K562 (cell line): ENCODE results near the gene MAMDC2. TPM values are rescaled to one million over a fixed set of nuclear protein-coding genes. Genes with fewer than 3 reads are reported as not detected.

ENCODE experiments used
- ATAC-seq: fragments of 200-7000 bp; cut with Tn5 transposase; 3 replicates; pipeline ENCODE4 v1.9.1; 2020; ENCODE audit warnings: moderate library complexity
- BruUV-seq: library from RNA; stranded (reverse); fragments of 400-500 nt; replicated peaks from 2 replicates; lab custom pipeline; 2021; lab: Mats Ljungman, UMichigan
- CTCF ChIA-PET: fragments of 300-600 bp; formaldehyde crosslinking; extraction: SDS; loops from one replicate; lab custom pipeline; 2021; ENCODE audit warnings: low intra/inter-chr PET ratio; lab: Yijun Ruan, JAX
- POLR2A ChIA-PET: fragments of 300-600, 350-650 bp; sonication (Branson Sonifier 250); formaldehyde crosslinking; extraction: SDS; loops from one replicate; lab custom pipeline; 2021; ENCODE audit warnings: antibody characterized with exemption, inconsistent platforms; lab: Yijun Ruan, JAX
- DNase-seq, 4 experiments: peaks; one replicate each; pipeline versions ENCODE4 v3.0.0 to v3.0.0-alpha.2; 2011 to 2018; ENCODE audit warnings: low spot score in 3 of 4, mixed read lengths in 3 of 4; ENCODE audit errors: extremely low read depth in 1 of 4
- FAIRE-seq: peaks from 2 replicates; lab custom pipeline; 2011; peaks lifted over from hg19 to GRCh38; lab: Jason Lieb, UNC
- H2AFZ ChIP-seq: 2 replicates; pipeline ENCODE4 v1.6.0; 2011; ENCODE audit warnings: low read depth, low read length, control low read depth, inconsistent platforms
- H3K27ac ChIP-seq: fragments of 200-600 bp; 3 replicates; pipeline ENCODE4 v1.8.0; 2011; ENCODE audit warnings: low read depth, mild to moderate bottlenecking, control low read depth, inconsistent platforms, low read length, moderate library complexity, mixed read lengths; ENCODE audit errors: extremely low read depth
- H3K27me3 ChIP-seq, 2 experiments: fragments of 300-600 bp in 1 of 2; 2 replicates in 1 of 2; 3 replicates in 1 of 2; pipeline versions ENCODE4 v1.6.0 to v1.8.0; 2011; ENCODE audit warnings: inconsistent platforms in 2 of 2, low read length in 2 of 2, mild to moderate bottlenecking in 1 of 2, mixed read lengths in 1 of 2, moderate library complexity in 1 of 2; ENCODE audit not compliant: control insufficient read depth in 2 of 2, insufficient read depth in 2 of 2
- H3K36me3 ChIP-seq: fragments of 300-600 bp; 3 replicates; pipeline ENCODE4 v1.8.0; 2011; ENCODE audit warnings: mild to moderate bottlenecking, low read length, inconsistent platforms; ENCODE audit not compliant: control insufficient read depth, insufficient read depth
- H3K4me1 ChIP-seq, 2 experiments: fragments of 200-600 bp in 1 of 2; replicated peaks in 1 of 2; 2 replicates in 1 of 2; 3 replicates in 1 of 2; pipeline versions ENCODE4 v1.5.1 to v1.8.0; 2011; ENCODE audit warnings: inconsistent platforms in 2 of 2, low read length in 2 of 2, mild to moderate bottlenecking in 1 of 2, mixed read lengths in 1 of 2, moderate library complexity in 1 of 2; ENCODE audit not compliant: control insufficient read depth in 2 of 2, insufficient read depth in 2 of 2
- H3K4me2 ChIP-seq: 2 replicates; pipeline ENCODE4 v1.6.1; 2011; ENCODE audit warnings: low read length, control low read depth, inconsistent platforms, mixed read lengths; ENCODE audit not compliant: insufficient read depth
- H3K4me3 ChIP-seq: fragments of 200-600 bp; sonication (generic), shearing (Covaris generic); 2 replicates; pipeline ENCODE4 v1.5.1; 2016; ENCODE audit warnings: control low read depth, inconsistent platforms
- H3K79me2 ChIP-seq: fragments of 200-600 bp; 3 replicates; pipeline ENCODE4 v1.8.0; 2011; ENCODE audit warnings: low read length, inconsistent platforms; ENCODE audit not compliant: control insufficient read depth, insufficient read depth
- H3K9ac ChIP-seq, 2 experiments: 2 replicates each; pipeline versions ENCODE4 v1.6.0 to v1.6.1; 2011; ENCODE audit warnings: low read depth in 2 of 2, low read length in 2 of 2, control low read depth in 1 of 2, inconsistent platforms in 1 of 2, mild to moderate bottlenecking in 1 of 2, mixed read lengths in 1 of 2; ENCODE audit not compliant: insufficient read depth in 1 of 2
- H3K9me1 ChIP-seq: one replicate; pipeline ENCODE4 v1.6.0; 2011; ENCODE audit warnings: inconsistent platforms, mild to moderate bottlenecking, low read length, moderate library complexity; ENCODE audit not compliant: control insufficient read depth, insufficient read depth
- H3K9me3 ChIP-seq: replicated peaks from 2 replicates; pipeline ENCODE4 v1.5.1; 2011; ENCODE audit warnings: low read depth, low read length, inconsistent platforms; ENCODE audit not compliant: control insufficient read depth, insufficient read depth
- H4K20me1 ChIP-seq: replicated peaks from 2 replicates; pipeline ENCODE4 v1.6.1; 2011; ENCODE audit warnings: low read length, inconsistent platforms, mixed read lengths; ENCODE audit not compliant: control insufficient read depth, insufficient read depth
- CXXC5 ChIP-seq: fragments of 250-450 bp; sonication (Bioruptor Pico); IDR thresholded peaks from 2 replicates; pipeline ENCODE4 v1.8.0; 2022; ENCODE audit warnings: inconsistent platforms, mild to moderate bottlenecking, moderate library complexity
- GTF3C2 ChIP-seq: IDR thresholded peaks from 3 replicates; pipeline ENCODE4 v1.6.1; 2011; ENCODE audit warnings: borderline replicate concordance, mild to moderate bottlenecking, moderate library complexity; ENCODE audit not compliant: insufficient read length; ENCODE audit errors: extremely low read depth
- HDAC1 ChIP-seq, 2 experiments: fragments of 450-650 bp; IDR thresholded peaks; 2 replicates each; pipeline ENCODE4 v1.6.1; 2016 to 2017; ENCODE audit warnings: inconsistent platforms in 1 of 2, mild to moderate bottlenecking in 1 of 2, moderate library complexity in 1 of 2
- KLF6 ChIP-seq: fragments of 250-450 bp; sonication (Bioruptor Pico); IDR thresholded peaks from 2 replicates; pipeline ENCODE4 v1.4.0; 2020; ENCODE audit warnings: mild to moderate bottlenecking, moderate library complexity, borderline replicate concordance
- MLLT1 ChIP-seq, 2 experiments: fragments of 450-650 bp; IDR thresholded peaks; 2 replicates each; pipeline ENCODE4 v1.6.1; 2016
- MYC ChIP-seq, 2 experiments: fragments of 250-450 bp in 1 of 2; sonication (Bioruptor Pico) in 1 of 2; IDR thresholded peaks; 2 replicates each; pipeline versions ENCODE4 v1.5.1 to v1.6.1; 2012 to 2021; ENCODE audit warnings: low read depth in 2 of 2, borderline replicate concordance in 1 of 2, improper control_type of control experiment in 1 of 2, low read length in 1 of 2, mild to moderate bottlenecking in 1 of 2, moderate library complexity in 1 of 2
- PTBP1 ChIP-seq: fragments of 200-400 bp; formaldehyde crosslinking; IDR thresholded peaks from 2 replicates; pipeline ENCODE4 v1.6.1; 2017; ENCODE audit warnings: low read depth, low read length
- RBM17 ChIP-seq: fragments of 200-400 bp; formaldehyde crosslinking; IDR thresholded peaks from 2 replicates; pipeline ENCODE4 v1.6.1; 2017; ENCODE audit warnings: low read depth, mild to moderate bottlenecking, low read length, borderline replicate concordance
- SMARCE1 ChIP-seq: fragments of 450-650 bp; IDR thresholded peaks from 2 replicates; pipeline ENCODE4 v1.7.1; 2016; ENCODE audit warnings: mild to moderate bottlenecking
- ZNF384 ChIP-seq: IDR thresholded peaks from 2 replicates; pipeline ENCODE4 v1.6.1; 2012; ENCODE audit warnings: low read depth, low read length, improper control_type of control experiment
- in situ Hi-C: fragments of 300-500 bp; cut with MboI; formaldehyde crosslinking; loops from 4 replicates; pipeline ENCODE4 v1.15.0; 2018; ENCODE audit warnings: inconsistent platforms, mixed read lengths
- intact Hi-C: fragments of 100-400 bp; cut with micrococcal nuclease; formaldehyde crosslinking; loops from 2 replicates; pipeline ENCODE4 v1.14.2; 2022
- polyA plus RNA-seq, 8 experiments: library from polyadenylated mRNA; depleted of rRNA in 4 of 8; stranded (reverse) in 5 of 8; unstranded in 3 of 8; fragments of >200 nt; fragmentation: Nextera tagmentation in 2 of 8; fragmentation: Illumina TruSeq in 1 of 8; extraction: Ambion mirVana in 2 of 8; extraction: Trizol in 1 of 8; gene quantifications; 2 replicates each; pipeline versions ENCODE4 v1.2.1 to v1.2.3, GENCODE V29; 2011 to 2014; ENCODE audit warnings: inconsistent platforms in 1 of 8, missing spikeins in 1 of 8
- total RNA-seq, 7 experiments: library from RNA; depleted of rRNA in 6 of 7; stranded (reverse); fragments of >200 nt in 6 of 7; fragmentation: Illumina TruSeq in 2 of 7; extraction: Trizol in 2 of 7; gene quantifications; 2 replicates each; pipeline versions ENCODE4 v1.2.1 to v1.2.3, GENCODE V29; 2011 to 2021; ENCODE audit warnings: low replicate concordance in 1 of 7
- TF ChIP-seq, protein P1 (sequence below): fragments of 450-650 bp; IDR thresholded peaks from 2 replicates; pipeline ENCODE4 v1.6.1; 2016; ENCODE audit warnings: missing biosample characterization, missing genetic modification characterization
- TF ChIP-seq, protein P2 (sequence below): IDR thresholded peaks from 2 replicates; pipeline ENCODE4 v1.6.1; 2014; ENCODE audit warnings: antibody characterized with exemption

The MAMDC2 gene
- total and polyA plus RNA-seq, 9 of the 15 experiments (the other 6 are each of a cell fraction or from before 2014, with no cell fraction given): 0.01 to 0.03 TPM; not detected in 7

- Histone ChIP-seq H3K4me2 (no peak overlapping the region), H4K20me1 (no peaks in the 10 kb centered on the region)
- CTCF ChIA-PET: no interaction called here
- TF ChIP-seq RBM17 (no peak), ZNF384 (no peak), MYC (IDR thresholded peaks at IDR 0.05; ENCODE audit: low read depth, low read length) (no peak), MYC (CRISPR knock-in tag; IDR thresholded peaks at IDR 0.05; ENCODE audit: borderline replicate concordance, low read depth) (no peak), MLLT1 (IDR thresholded peaks at IDR 0.05) (no peak), GTF3C2 (no peak), HDAC1 (IDR thresholded peaks at IDR 0.05) (no peak), SMARCE1 (no peak), PTBP1 (no peak), KLF6 (CRISPR knock-in tag) (no peak), CXXC5 (CRISPR knock-in tag) (no peak)
- TF ChIP-seq, protein P1, sequence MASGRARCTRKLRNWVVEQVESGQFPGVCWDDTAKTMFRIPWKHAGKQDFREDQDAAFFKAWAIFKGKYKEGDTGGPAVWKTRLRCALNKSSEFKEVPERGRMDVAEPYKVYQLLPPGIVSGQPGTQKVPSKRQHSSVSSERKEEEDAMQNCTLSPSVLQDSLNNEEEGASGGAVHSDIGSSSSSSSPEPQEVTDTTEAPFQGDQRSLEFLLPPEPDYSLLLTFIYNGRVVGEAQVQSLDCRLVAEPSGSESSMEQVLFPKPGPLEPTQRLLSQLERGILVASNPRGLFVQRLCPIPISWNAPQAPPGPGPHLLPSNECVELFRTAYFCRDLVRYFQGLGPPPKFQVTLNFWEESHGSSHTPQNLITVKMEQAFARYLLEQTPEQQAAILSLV (tag): no peak
- TF ChIP-seq, protein P2, sequence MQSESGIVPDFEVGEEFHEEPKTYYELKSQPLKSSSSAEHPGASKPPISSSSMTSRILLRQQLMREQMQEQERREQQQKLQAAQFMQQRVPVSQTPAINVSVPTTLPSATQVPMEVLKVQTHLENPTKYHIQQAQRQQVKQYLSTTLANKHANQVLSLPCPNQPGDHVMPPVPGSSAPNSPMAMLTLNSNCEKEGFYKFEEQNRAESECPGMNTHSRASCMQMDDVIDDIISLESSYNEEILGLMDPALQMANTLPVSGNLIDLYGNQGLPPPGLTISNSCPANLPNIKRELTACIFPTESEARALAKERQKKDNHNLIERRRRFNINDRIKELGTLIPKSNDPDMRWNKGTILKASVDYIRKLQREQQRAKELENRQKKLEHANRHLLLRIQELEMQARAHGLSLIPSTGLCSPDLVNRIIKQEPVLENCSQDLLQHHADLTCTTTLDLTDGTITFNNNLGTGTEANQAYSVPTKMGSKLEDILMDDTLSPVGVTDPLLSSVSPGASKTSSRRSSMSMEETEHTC: no peak
These were observed 74.2 kb downstream of the MAMDC2 start for GRCh38 chr9:70117835-70118319.

More at GRCh38 chr9:70117835-70118319, 74.2 kb downstream of the MAMDC2 start:
- Histone ChIP-seq H3K4me3 (no peak overlapping the region), H3K79me2 (no peaks in the 10 kb centered on the region), H3K9ac (no peak overlapping the region), H3K4me1 (no peaks in the 10 kb centered on the region), H3K27me3 (no peaks in the 10 kb centered on the region), H3K9me1 (no peaks in the 10 kb centered on the region), H3K27ac (no peak overlapping the region), H3K9me3 (no peaks in the 10 kb centered on the region), H3K36me3 (no peaks in the 10 kb centered on the region), H2AFZ (no peak overlapping the region)
- intact Hi-C loops (no loop called here), in situ Hi-C loops (loop anchor here (10.0 to 25.0 kb wide), 2 partner anchors 143 to 681 kb away; no protein-coding TSS in a partner anchor)
- ATAC-seq (no peak), DNase-seq (no peak), FAIRE-seq (no peak)
- BruUV-seq: no TSS peak
- POLR2A ChIA-PET: no interaction called here
